ENCODE measurements around the gene NOX5. TPM values are rescaled to one million over a fixed set of nuclear protein-coding genes. Genes with fewer than 3 reads are reported as not detected.

The NOX5 gene
- total and polyA plus RNA-seq, 2 of the 4 experiments (the other 2 are of a cell fraction), result 0.07 TPM; not detected in 1

GRCh38 chr15:68990992-68991500, 23.4 kb upstream of the NOX5 start:
- Histone ChIP-seq H3K4me3 (ENCODE audit: insufficient read depth, low read depth, low read length) (no peak overlapping the region), H2BK120ac (ENCODE audit: low read depth, low read length) (no peak overlapping the region), H3K9me1 (ENCODE audit: insufficient read depth, low read length) (no peaks in the 10 kb centered on the region), H3K9me3 (ENCODE audit: control insufficient read depth, insufficient read depth, low read length) (no peaks in the 10 kb centered on the region), H3K9ac (ENCODE audit: low read depth, low read length) (no peak overlapping the region), H4K8ac (ENCODE audit: low read depth in 2 of 2, low read length in 2 of 2) (no peak overlapping the region), H3K4me2 (ENCODE audit: low read depth, low read length) (no peak overlapping the region), H3K27me3 (ENCODE audit: control insufficient read depth, insufficient read depth, low read length) (peaks cover 35% of the 10 kb centered on the region), H2AK5ac (ENCODE audit: low read depth, low read length) (no peak overlapping the region), H3K79me1 (ENCODE audit: low read depth in 1 of 2, low read length in 2 of 2) (no peaks in the 10 kb centered on the region), H3K56ac (ENCODE audit: extremely low read depth, insufficient read depth, low read length) (no peak overlapping the region), H4K91ac (ENCODE audit: insufficient read depth, low read depth, low read length) (no peak overlapping the region), H3K4ac (ENCODE audit: low read depth, low read length) (no peak overlapping the region), H2BK20ac (ENCODE audit: low read depth, low read length) (no peak overlapping the region), H3K4me1 (ENCODE audit: control insufficient read depth, insufficient read depth, low read length) (0 out of 2 replicates have a peak, but pooled peaks cover 1% of the 10 kb centered on the region), H3K14ac (replicated peaks; ENCODE audit: low read depth, low read length) (no peak overlapping the region), H3K23ac (ENCODE audit: low read depth, low read length) (no peak overlapping the region), H4K5ac (ENCODE audit: low read depth, low read length) (no peak overlapping the region), H2BK15ac (ENCODE audit: low read depth, low read length) (no peak overlapping the region), H2AK9ac (replicated peaks; ENCODE audit: low read depth, low read length, poor library complexity) (no peak overlapping the region), H2AFZ (replicated peaks; ENCODE audit: low read length, poor library complexity) (no peak overlapping the region), H3K36me3 (ENCODE audit: control insufficient read depth, insufficient read depth, low read length) (no peaks in the 10 kb centered on the region), H2BK5ac (ENCODE audit: low read depth, low read length, poor library complexity, severe bottlenecking) (no peak overlapping the region), H3K18ac (ENCODE audit: low read depth, low read length) (no peak overlapping the region), H3K27ac (ENCODE audit: insufficient read depth, low read length) (no peak overlapping the region), H4K20me1 (ENCODE audit: insufficient read depth, low read length) (no peaks in the 10 kb centered on the region)
- in situ Hi-C loops (cut with MboI; ENCODE audit: low sequenced_read_pairs), result no loop called here
- no peak for TF ChIP-seq RFX5 (IDR thresholded peaks at IDR 0.05; ENCODE audit: low read depth, low read length)
- TF ChIP-seq BHLHE40 (IDR thresholded peaks at IDR 0.05; ENCODE audit: low read depth, low read length), result no peak
- no peak for TF ChIP-seq MAZ (IDR thresholded peaks at IDR 0.05; ENCODE audit: borderline replicate concordance, low read depth, low read length)
- no peak for TF ChIP-seq USF2 (IDR thresholded peaks at IDR 0.05; ENCODE audit: low read depth, low read length)
- no peak for TF ChIP-seq FOS (IDR thresholded peaks at IDR 0.05; ENCODE audit: low read depth, low read length)
- TF ChIP-seq RAD21 (IDR thresholded peaks at IDR 0.05; ENCODE audit: low read length), result no peak
- WGBS, 2 experiments (ENCODE audit: extremely low coverage in 2 of 2, insufficient read length in 1 of 2), result no CpG with 5 or more reads among the region's 5 CpGs
- ATAC-seq (ENCODE audit: low read depth) (no peak), DNase-seq (no peak)
- intact Hi-C loops (cut with micrococcal nuclease), result no loop called here
- dilution Hi-C loops (cut with HindIII; ENCODE audit: low sequenced_read_pairs, unreplicated experiment), result no loop called here
- ChIA-PET CTCF (no interaction called here), POLR2A (ENCODE audit: unreplicated experiment) (no interaction called here)
- BruUV-seq (replicated peaks), result no TSS peak
